ENCODE measurements around the gene FBXO31.
"Not testable (repeated sequence)": the region's sequence is repeated elsewhere in the genome, so short reads cannot be mapped to it uniquely, and the experiment has no call there.

The FBXO31 gene

DNA sequence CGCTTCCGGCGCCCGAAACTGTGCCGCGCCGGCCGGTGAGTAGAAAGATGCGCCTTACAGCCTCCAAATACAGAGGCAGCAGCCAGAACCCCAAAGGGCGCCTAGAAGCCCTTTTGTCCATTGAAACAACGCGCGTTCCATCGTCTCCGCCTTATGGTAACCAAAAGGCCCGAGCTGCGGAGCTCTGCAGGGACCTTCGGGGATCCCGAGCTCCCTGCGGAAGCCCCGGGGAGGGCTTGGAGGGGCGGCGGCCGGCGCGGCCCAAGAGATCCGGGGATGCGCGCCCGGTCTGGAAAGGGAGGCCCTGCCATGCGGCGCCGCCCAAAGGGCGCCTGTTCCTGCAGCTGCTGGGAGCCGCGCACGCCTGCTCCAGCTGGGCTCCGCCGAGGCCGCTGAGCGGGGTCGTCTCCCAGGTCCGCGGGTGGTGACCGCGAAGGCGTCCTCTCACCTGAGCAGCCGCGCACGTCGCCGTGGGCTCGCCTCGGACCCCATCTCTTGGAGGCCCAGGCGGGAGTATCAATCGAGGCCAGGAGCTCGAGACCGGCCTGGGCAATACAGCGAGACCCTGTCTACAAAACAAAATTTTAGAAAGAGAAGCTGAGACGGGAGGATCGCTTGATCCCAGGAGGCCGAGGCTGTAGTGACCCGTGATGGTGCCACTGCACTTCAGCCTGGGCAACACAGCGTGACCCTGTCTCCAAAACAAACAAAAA is 742 bp upstream of the FBXO31 start:
- no peak for DNase-seq (ENCODE audit: low spot score)

DNA sequence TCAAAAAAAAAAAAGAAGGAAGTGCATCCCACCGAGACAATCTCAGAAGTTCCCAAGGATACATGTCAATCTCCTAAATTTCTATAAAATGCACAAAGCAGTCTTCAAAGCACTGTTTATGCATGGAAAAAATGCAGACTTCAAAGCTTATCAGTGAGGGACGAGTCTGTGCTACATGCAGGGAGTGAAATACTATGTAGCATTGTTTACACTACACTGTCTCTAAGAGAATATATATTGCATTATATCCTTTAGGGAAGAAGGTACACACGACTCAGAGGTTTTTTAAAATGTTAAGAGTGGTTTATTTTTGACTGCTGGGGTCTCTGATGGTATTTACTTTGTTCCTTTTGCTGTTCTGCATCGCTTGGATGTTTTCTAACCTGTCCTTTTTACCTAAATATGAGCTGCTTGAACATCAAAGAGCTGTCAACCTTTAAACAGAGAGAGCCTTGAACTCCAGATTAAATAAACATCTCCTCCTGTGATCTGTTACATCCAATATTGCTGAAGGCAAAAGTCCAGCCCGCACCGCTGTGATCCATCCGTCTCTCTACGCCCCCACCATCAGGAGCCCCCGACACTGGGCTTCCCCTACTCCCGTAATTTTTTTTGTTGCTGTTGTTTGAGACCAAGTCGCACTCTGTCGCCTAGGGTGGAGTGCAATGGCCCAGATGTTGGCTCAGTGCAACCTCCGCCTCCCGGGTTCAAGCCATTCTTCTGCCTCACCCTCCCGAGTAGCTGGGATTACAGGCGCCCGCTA is 1.4 kb downstream of the FBXO31 start:
- no peak for DNase-seq (ENCODE audit: low spot score)

DNA sequence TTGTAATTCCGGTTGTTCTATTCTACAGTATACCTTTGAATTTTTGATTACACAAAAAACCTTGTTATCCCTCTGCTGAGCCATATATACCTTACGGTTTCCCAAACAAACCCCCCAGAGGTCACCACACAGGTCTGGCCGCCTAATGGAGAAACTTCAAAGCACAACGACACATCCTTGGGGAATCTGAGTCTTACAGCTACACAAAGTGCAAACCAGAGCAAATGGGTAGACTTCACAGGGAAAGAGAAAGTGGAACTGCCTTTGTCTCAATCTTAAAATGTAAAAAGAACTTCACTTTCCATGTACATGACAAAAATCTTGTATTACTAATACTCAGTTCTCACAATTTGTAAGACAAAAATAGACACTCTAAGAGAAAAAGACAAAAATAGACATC is 2.7 kb downstream of the FBXO31 start:
- no peak for DNase-seq (ENCODE audit: low spot score)

DNA sequence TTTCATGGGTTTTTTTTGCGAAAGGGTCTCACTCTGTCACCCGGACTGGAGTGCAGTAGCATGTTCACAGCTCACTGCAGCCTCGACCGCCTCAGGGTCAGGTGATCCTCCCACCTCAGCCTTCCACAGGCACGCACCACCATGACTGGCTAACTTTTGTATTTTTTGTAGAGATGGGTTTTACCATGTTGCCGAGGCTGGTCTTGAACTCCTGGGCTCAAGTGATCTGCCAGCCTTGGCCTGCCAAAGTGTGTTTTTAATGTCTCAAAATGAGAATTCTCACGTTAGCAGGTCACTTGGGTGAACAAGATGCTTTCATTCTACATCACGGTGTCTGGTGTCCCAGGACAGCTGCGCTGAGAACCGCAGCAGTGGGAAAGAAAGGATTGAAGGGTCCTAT is 3.2 kb downstream of the FBXO31 start:
- no peak for DNase-seq (ENCODE audit: low spot score)

DNA sequence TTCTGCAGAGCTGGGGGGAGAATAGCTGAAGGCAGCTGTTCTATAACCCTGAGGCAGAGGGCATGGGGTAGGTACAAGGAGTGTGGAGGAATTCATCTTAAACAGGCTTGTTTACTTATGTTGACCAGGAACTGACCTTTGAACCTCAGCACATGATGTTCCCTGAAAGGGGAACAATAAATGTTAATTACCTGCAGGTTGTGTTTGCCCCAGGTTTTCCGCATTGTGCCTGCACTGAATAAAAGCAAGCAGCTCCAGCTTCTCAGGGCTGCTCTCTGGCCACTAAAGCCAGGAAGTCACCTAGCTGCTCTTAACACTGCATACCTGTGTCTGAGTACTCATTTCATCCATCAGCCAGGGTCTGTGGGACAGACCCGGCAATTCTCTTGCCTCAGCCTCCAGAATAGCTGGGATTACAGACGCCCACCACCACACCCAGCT is 4.2 kb downstream of the FBXO31 start:
- DNase-seq (ENCODE audit: low spot score) = not testable (repeated sequence)

DNA sequence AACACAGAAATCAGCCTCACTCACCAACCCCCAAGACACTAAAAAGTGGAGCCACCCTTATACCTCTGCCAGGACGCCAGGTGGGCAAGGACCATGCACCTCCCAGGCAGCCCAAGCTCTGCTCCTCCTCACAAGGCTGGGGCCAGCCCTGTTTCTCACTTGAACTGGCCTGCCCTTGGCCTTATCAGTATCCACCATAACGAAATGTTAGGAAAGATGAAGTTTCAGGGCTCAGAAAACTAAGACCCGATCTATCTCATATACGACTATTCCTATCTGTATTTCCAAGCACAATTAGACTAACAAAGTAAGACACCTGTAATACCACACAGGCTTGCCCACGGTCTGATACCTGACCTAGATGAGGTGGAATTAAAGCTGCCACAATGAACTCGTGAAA is 6.9 kb downstream of the FBXO31 start:
- no peak for DNase-seq (ENCODE audit: low spot score)

DNA sequence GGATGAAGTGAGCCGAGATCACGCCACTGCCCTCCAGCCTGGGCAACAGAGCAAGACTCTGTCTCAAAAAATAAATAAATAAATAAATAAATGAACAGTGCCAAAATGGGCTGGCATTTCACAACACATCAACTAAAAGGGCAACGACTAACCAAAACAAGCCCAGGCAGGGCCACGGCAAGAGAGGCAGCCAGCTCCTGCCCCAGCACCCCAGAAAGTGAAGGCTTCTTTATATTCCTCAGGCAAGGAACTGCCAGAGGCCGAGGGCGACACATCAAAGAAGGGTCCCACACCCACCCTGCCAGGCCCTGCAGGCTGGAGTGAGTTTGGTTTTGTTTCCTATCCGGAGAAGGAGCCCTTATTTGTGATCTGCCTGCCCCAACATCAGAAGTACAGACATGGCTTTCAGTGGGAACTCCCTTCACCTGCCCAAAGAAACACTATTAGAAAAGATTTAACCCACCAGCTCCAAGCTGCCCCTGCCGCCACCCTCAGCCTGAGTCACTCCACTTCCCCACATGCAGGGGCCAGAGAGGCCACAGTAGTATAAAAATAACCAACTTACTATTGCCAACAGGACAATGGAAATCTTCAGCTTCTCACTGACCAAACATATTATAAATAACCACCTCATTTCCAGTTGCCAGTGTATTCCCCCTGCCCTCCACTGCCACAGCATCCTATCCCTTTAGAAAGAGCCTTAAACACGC is 8.0 kb downstream of the FBXO31 start:
- DNase-seq (ENCODE audit: low spot score) = no peak

DNA sequence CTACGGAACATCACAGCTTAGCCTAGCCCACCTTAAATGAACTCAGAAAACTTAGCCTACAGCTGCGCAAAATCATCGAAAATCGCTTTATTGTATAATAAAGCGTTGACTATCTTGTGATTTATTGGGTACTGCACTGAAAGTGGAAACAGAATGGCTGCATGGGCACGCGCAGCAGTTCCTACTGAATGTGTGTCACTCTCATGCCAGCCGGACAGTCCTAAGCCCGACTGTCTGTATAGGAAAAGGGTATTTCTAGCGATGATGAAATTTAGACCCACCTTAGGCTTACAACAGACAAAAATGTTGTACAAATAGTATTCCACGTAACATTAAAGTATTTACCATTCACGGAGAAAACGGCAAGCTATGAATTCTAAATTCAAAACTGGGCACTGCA is 9.3 kb downstream of the FBXO31 start:
- DNase-seq (ENCODE audit: low spot score) = no peak

DNA sequence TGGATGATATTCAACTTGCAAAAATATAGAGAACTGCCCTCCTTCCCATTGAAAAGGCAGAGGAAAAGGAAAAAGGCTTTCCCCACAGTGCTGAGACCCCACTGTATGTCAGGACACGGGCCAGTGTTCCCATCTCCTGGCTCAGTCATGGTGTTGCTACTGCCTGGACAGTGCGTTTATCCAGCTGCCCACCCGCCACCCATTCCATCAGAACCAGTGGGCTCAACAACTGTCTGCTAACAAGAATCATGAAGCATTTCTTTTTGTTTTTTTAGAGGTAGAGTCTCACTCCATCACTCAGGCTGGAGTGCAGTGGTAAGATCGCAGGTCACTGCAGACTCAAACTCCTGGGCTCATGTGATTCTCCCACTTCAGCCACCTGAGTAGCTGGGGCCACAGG is 11.3 kb downstream of the FBXO31 start:
- DNase-seq (ENCODE audit: low spot score) = no peak

DNA sequence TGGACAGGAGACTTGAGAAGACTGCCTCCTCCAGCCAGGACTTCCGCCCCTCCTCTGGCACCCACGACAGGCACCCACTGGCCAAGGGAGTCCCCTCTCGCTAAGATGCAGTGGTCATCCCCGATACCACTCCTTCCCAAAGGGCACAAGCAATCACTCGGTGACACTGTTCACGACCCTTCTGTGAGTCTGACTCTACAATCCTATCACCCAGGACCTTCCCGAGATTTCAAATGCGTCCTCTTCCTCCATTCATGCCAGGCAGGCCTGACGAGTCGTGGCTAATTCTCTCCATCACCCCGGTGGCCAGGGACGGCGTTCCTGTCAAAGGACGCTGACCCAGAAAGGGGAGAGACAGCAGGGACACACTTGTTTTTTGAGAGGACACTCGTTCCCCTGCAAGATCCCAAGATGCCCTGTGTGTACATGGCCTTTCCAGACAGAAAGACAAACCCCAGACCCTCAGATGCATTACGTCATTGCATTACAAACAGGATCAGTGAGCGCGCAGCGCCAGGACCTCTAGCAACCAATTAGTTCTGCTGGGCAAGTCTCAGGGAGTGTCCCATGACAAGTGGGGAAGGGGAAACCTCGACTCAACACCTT is 12.2 kb downstream of the FBXO31 start:
- no peak for DNase-seq (ENCODE audit: low spot score)

DNA sequence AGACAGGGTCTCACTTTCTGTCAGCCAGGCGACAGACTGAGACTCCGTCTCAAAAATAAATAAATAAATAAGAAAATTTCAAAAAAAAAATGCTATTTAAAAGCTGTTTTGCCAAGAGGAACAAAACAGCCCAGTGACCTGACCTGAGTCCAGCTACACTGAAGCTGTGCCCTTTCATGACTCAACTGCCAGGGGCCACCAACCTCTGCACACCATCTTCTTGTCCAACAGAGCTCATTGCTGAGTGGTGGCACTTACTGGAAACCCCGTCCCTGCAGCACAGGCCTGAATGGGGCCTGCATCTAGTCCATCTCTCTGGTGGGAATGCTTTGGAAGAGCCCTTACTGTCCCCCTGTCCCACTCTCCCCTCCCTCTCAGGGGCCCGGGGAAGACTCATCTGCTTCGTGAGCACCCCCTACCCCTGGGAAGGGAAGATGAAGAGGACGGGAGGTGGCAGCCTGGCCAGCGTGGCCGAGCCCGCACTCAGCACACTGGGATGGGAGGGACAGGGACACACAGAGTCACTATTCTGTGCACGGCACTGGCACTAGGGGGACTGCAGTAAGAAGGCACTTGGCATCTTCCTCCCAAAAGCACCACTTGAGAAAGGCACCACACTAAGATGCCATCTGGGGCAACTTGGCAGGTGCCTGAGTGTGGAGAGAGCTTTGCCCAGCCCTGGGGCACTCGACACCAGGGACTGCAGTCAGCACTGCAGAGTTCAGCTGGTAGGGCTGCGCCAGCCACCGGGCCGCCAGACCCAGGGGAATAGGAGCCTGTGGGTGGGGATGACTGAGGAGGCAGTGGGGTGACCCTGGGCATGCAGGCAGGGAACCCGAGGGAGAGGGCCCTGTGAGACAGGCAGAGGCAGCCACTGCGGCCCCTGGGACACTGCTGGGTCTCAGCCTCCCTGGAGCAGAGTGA is 13.5 kb downstream of the FBXO31 start:
- no peak for DNase-seq (ENCODE audit: low spot score)

DNA sequence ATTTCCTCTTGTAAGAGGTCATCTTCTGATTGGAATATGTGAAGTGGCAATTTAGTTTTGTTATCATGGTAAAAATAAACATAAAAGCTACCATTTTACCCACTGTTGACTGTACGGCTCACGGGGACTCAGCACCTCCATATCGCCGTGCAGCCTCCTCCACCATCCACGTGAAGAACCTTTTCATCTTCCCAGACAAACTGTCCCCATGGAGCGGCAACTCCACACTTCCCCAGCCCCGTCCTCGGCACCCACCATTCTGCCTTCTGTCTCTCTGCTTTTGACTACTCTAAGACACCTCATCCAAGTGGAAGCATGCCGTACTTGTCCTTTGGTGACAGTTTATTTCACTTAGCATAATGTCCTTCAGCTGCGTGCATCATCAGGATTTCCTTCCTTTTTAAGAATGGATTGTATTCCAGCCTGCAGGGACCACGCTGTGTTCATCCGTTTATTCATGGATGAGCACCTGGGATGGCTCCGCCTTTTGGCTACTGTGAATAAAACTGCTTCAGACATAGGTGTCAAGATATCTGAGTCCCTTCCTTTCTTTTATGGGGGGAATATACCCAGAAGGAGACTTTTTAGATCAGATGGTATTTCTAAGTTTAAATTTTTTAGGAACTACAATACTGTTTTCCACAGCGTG is 14.3 kb downstream of the FBXO31 start:
- DNase-seq (ENCODE audit: low spot score) = no peak

DNA sequence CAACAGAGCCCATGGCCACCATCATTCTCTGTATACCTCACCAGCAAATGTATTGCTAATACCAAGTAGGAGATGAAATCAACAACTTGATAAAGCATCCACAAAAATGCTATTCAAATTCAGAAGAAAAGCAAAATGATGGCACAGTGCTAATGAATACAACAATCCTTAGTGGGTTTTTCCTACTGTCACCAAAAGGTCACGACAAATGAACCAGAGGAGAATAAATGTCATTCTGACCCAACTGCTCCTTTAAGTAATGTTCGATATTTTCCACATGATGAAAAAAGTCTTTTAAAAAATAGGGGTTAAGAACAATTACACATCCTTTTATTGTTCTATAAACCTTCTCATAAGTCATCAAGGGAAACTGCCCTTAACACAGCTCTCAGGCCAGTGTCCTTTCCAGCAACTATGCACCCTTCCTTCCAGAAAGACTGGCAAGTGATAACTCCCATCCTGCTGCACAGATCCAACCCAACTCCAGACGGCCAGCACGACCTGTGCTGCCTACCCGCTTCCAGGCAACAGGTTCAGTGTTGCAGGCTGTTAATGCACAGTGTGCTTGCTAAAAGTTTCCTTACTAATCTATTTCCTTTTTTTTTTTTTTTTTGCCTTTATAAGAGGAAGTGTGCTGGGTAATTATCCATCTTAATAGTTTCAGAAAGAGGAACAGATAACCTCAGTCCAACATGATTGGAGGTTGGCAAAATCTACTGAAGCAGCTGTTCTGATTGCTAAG is 15.4 kb downstream of the FBXO31 start:
- DNase-seq (ENCODE audit: low spot score) = no peak

DNA sequence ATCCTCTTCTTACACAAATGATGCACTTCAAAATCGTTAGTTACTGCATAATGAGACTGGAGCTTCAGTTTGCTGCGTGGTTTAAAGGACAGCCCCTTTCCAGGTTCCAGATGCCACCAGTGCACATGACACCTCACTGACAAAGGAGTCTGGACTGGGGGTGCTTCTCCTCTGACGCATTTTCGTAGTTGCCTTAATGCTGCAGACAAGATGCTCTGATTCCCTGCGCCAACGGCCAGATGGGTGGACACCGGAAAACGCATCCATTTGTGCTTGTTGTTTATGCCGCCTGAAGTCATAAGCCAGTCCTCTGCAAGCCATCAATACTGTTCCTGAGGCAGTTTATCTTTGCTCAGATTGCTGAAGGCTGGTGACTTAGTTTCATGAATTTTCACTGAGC is 16.0 kb downstream of the FBXO31 start:
- DNase-seq (ENCODE audit: low spot score) = no peak

DNA sequence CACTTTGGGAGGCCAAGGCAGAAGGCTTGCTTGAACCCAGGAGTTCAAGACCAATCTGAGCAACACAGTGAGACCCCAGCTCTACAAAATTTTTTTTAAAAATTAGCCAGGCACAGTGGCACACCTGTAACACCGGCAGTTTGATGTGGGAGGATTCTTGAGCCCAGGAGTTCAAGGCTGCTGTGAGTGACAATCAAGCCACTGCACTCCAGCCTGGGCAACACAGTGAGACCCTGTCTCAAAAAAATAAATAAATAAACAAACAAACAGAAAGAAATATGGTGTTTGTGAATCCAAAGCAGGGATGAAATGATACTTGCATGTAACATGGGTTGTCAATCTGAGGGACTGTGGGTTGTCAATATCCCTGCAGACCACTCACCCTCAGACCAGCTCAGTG is 16.6 kb downstream of the FBXO31 start:
- DNase-seq (ENCODE audit: low spot score) = no peak

DNA sequence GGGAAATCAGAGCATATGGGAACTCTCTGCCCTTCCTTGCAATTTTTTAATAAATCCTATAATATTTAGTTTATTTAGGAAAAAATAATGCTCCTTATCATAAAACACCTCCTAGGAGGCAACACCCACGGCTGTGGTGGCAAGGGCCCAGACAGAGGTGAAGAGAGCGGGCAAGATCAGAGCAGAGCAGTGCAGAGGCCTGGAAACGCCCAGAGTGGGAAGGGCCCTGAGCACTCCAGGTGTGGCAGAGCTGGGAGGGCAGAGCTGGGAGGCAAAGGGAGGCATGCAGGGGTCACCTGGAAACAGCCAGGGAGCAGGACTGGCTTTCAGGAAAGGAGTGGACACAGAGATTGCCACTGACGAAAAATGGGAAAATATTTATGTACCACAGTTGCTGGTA is 17.3 kb downstream of the FBXO31 start:
- no peak for DNase-seq (ENCODE audit: low spot score)

DNA sequence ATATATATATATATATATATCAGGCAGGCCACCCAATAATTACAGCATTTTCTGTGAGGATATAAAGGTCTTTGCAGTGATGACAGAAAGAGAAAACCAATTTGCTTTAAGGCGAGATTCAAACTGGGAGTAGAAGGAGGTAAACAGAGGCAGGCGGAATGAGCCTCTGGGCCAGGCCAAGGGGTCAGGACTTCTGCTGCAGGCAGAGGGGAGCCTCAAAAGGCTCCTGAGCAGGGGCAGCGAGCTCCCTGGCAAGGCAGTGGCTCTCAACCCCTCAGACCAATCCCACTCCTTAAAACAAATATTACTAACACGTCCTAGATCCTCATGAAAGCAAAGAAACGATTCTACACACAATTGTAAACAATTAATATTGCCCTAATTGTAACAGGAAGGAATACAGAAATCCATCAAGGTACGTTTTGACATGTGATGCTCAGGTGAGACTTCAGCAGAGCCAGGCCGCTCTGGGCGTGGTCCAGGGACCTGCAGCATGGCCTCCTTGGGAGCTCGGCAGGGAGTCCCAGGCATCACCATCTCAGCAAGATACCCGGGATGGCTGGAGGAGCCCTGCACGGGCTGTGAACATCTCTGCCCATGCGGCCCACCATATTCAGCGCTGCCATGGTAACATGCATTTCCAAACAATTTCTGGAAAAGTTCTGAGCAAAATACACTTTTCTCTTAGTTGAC is 18.4 kb downstream of the FBXO31 start:
- no peak for DNase-seq (ENCODE audit: low spot score)

DNA sequence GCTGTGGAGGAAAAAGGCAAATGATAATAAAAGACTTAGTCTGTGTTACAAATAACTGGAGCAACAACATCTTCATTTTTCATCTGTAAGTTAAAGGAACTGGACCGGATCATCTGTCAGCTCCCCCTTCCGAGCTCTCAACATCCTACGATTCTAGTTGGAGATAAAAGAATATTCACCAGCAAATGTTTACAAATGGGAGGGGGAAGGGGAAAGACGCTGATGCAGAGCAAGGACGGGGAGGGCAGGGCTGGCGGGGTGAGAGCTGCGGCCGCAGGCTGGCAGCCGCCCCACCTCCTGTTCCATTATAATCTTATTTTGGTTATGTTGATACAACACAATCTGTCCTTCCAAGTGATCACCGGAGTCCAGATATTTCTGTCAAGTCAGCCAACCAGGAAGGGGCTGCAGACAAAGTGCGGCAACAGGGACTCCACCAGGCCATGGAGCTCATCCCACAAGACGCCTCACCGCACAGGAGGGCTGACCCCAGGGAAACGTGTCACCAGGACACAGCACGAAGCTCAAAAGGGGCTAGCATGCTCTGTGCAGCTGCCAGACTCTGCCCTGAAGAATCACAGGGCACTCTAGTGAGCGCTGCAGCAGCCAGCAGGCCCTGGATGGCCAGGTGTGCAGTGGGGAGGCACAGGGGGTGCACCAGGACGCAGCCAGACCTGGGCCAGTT is 19.7 kb downstream of the FBXO31 start:
- DNase-seq (ENCODE audit: low spot score) = no peak
